HG03175 (cell line): Measurements from ENCODE around the gene TMEM208.

Experiments
- ATAC-seq: cut with Tn5 transposase; IDR thresholded peaks from one replicate; pipeline ENCODE4 v1.9.1; 2021; ENCODE audit warnings: mild to moderate bottlenecking, moderate library complexity; ENCODE audit not compliant: unreplicated experiment

Gene TMEM208

GRCh38 chr16:67191411-67191994, 35.4 kb upstream of the TMEM208 start:
- ATAC-seq = no peak

GRCh38 chr16:67191995-67192681, 34.8 kb upstream of the TMEM208 start, which contains the start of gene E2F4:
E2F4 (plus strand) TSS chr16:67192155; CDS start chr16:67192228, 73 bp downstream.
- peak; percentile 97 for ATAC-seq

GRCh38 chr16:67192781-67193361, 34.1 kb upstream of the TMEM208 start:
- no peak for ATAC-seq

DNA sequence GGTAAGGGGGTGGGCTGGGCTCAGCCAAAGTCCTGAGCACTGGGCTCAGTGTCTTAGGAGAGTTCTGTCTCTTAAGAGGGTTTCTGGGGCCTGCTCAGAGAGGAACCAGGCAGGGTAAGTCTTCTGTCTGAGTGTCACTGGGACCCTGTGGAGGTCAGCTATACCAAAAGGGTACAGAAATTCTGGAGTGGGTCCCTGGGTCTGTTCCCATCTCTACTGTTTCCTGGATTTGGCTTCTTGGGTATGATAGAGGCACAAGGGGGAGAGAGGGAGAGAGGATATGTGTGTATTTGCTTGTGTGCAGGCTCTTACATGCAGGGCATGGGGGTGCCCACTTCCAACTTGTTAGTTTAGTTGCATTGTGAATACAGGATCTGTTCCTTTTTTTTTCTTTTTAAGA, 33.4 kb upstream of the TMEM208 start:
- no peak for ATAC-seq

- no peak for ATAC-seq
Measured at GRCh38 chr16:67194260-67194659, 32.7 kb upstream of the TMEM208 start.

DNA sequence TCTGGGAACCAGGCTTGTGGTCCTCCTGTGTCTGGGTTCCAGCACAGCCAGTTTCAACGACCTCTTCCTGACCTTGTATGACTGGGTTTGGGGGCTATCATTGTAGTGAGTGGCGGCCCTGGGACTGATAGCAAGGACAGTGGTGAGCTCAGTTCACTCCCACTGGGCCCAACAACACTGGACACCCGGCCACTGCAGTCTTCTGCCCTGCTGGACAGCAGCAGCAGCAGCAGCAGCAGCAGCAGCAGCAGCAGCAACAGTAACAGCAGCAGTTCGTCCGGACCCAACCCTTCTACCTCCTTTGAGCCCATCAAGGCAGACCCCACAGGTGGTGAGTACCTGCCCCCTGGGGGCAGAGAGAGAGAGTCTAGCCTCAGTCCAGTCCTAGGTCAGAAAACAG, 31.3 kb upstream of the TMEM208 start:
- no peak for ATAC-seq

DNA sequence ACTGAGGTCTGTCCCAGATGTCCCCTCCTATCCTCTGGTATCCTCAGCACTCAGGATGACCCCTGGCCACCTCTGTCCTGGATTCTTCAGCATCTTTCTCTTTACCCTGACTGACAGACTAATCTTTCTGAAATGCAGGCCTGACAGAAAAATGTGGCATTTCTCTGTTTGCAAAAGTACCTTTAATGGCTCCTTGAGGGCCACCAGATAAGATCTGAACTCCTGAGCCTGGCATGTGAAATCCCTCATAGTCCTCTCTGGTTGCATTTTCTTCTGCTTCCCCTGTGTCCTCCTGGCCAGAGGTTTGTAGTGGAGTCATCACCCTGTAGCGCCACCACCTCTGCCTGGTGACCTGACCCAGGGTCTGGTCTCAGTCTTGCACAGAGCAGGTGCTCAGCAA, 30.0 kb upstream of the TMEM208 start:
- no peak for ATAC-seq

- ATAC-seq = no peak
Measured at GRCh38 chr16:67197704-67198103, 29.2 kb upstream of the TMEM208 start.

- ATAC-seq = no peak
Measured at GRCh38 chr16:67198238-67198734, 28.6 kb upstream of the TMEM208 start.

- no peak for ATAC-seq
Measured at GRCh38 chr16:67199011-67199807, 27.7 kb upstream of the TMEM208 start, which contains the start of gene ELMO3. ELMO3 (plus strand) TSS chr16:67199131; CDS start chr16:67199327, 196 bp downstream.

- ATAC-seq = no peak
Measured at GRCh38 chr16:67199808-67200198, 27.1 kb upstream of the TMEM208 start.

DNA sequence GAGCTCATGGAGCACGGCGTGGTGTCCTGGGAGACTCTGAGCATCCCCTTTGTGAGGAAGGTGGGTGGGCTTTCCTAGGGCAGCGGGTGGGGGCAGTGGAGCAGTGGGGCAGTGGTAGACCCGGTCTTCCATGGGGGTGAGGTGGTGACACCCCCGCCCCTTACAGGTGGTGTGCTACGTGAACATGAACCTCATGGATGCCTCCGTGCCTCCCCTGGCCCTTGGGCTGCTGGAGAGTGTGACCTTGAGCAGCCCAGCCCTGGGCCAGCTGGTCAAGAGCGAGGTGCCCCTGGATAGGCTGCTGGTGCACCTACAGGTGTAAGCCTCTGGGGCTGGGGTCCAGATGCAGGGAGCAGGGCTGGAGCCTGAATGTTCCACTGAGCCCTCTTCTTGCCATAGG, 26.4 kb upstream of the TMEM208 start:
- no peak for ATAC-seq

DNA sequence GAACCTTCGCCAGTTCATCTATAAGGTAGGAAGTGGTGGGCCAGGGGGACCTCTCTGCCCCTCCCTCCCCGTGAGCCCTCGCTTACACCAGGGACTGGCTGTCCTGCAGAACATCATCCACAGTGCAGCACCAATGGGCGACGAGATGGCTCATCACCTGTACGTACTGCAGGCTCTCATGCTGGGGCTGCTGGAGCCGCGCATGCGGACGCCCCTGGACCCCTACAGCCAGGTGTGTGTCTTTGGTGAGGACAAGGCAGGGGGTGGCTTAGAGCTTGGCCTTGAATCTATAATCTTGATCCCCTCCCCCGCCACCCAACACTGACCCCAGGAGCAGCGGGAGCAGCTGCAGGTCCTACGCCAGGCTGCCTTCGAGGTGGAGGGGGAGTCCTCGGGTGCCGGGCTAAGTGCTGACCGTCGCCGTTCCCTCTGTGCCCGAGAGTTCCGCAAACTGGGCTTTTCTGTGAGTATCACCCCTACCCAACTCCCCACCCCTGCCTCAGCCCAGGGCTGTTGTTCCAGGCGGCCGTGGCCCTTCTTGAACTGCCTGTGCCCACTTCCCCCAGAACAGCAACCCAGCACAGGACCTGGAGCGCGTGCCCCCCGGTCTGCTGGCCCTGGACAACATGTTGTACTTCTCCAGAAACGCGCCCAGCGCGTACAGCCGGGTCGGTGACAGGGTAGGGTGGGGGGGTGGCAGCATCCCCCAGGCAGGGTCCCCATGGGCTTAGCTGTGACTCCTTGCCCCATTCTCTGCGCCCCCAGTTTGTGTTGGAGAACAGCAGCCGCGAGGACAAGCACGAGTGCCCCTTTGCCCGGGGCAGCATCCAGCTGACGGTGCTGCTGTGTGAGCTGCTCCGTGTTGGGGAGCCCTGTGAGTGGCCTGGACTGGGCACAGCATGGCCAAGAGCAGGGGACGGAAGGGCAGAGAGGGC, 25.3 kb upstream of the TMEM208 start:
- ATAC-seq = no peak

- ATAC-seq = no peak
Measured at GRCh38 chr16:67202426-67202825, 24.5 kb upstream of the TMEM208 start.

DNA sequence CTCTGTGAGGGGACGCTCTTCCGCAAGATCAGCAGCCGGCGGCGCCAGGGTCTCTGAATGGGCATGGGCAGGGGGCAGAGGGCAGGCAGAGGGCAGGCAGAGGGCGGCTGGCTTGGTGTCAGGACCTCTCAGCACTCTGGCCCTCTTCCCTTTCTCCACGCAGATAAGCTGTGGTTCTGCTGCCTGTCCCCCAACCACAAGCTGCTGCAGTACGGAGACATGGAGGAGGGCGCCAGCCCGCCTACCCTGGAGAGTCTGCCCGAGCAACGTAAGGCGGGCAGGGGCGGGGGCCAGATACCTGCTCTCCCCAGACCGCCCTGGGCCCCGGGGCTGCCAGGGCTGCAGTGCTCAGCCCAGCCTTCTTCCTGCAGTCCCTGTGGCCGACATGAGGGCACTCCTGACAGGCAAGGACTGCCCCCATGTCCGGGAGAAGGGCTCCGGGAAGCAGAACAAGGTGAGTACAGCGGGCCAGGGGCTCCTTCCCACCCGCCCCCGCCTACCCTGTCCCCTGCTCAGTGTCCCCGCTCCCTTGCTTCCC, 23.9 kb upstream of the TMEM208 start:
- ATAC-seq = no peak

- no peak for ATAC-seq
Measured at GRCh38 chr16:67204076-67204475, 22.9 kb upstream of the TMEM208 start.

DNA sequence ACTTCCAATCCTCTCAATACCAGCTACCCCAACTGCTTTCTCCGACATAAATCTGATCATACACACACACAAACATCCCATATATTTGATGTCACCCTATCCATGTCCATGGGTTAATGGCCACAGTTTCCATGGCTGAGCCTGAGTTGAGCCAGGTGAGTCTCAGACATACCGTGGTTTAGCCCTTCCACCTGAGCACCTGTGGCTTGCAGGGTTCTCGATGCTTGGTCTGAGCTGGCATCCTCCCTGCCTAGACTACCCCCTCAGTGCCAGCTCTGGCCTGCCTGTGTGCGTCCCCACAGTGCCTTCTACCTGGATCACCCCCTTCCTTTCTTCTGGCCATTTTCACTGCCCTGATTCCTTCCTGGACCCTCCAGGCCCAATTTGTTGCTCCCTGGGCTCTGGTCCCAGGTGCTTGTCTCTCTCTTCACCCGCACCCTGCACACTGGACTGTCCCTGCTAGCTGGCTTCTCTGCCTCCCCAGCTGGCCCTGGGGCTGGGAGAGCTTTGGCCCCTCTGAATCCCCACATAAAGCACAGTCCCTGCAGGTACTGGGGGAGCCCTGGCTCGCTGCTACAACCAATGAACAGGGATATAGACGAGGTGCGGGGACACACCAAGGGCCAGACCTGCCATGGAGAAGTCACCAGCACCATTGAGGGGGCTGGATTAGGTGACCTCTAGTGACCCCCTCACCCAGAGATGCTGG, 20.6 kb upstream of the TMEM208 start:
- no peak for ATAC-seq

GRCh38 chr16:67206838-67207248, 20.1 kb upstream of the TMEM208 start:
- no peak for ATAC-seq
